Medulla oblongata (tissue), 1 donor: Measurements from ENCODE around the gene IFT88.

ENCODE experiments used
- DNase-seq: peaks from one replicate; pipeline ENCODE4 v3.0.0-alpha.2; 2015; ENCODE audit errors: extremely low spot score

The IFT88 gene

DNA sequence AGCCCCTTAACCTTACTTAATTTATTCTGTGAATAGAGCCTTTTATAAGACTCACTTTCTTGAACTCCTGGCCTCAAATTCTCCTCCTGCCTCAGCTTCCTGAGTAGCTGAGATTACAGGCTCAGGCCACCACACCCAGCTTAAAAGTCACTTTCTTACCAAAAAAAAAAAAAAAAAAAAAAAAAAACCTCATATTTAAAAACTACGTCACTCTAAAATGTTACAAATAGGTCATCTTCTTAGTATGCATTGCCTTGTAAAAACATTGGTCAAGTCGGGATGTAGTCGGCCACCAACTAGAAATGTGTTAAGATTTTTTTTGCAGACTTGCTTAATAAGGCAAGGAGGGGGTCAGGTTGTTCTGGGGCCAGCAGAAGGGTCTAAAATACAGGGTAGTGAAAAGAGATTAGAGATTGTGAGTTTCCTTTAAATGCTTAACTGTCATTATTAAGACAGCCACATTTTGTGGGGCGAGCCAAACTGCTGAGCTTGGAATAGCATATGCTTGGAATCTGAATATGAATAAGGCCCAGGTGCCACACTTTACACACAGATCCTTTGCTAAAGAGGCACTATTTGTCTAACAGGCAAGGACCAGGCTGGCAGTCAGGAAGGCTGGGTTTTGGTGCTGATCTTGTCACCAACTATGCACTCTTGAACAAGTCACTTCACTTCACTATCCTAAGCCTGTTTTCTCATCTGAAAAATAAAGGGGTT is 120.1 kb downstream of the IFT88 start:
- DNase-seq = no peak

DNA sequence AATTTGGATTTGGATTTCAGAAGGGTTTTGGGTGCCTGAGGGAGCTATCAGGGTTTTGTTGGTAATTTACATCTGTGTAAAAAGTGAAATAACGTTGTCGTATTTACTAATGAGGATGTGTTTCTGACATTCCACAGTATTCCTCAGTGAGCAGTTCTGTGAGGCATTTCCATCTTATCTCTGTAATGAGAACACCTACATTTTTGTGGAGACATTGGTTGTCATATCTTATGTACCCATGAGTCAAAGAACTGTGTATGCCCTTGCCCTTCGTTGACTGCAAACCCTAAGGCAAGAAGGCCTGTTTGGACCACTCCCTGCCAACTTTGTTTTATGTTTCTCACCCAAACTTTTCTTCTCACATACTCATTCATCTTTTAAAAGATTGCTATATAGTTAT is 122.3 kb downstream of the IFT88 start:
- no peak for DNase-seq

DNA sequence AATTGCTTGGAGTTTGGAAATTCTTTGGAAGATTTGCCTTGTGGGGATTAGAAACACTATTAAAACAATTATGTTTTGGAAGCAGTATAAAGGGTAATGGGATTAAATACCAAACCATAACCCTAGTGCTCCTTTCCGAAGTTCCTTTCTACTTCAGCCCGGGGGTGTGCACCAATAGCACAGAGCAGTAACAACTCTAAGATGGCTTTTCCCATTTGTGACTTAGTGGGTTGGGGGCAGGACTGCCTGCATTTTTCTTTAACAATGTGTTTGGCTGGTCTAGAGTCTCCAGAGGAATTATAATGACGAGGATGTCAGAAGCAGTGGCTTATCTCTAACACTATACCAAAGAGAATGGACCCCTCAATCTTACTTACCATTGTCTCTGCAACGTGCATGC is 124.7 kb downstream of the IFT88 start:
- DNase-seq = no peak

DNA sequence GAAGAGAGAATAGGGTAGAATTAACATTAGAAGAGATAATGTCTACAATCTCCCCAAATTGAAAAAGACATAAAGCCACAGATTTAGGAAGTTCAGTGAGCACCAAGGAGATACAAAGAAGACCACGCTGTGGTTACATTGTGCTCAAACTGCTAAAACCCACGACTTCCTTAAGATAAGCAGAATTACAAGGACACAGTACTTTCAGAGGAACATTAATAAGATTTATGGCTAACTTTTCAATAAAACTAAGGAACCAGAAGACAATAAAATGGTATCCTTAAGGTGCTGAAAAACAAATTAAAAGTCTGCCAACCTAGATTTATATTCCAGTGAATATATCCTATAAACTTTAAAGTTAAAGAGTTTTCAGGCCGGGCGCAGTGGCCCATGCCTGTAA is 129.1 kb downstream of the IFT88 start:
- no peak for DNase-seq

DNA sequence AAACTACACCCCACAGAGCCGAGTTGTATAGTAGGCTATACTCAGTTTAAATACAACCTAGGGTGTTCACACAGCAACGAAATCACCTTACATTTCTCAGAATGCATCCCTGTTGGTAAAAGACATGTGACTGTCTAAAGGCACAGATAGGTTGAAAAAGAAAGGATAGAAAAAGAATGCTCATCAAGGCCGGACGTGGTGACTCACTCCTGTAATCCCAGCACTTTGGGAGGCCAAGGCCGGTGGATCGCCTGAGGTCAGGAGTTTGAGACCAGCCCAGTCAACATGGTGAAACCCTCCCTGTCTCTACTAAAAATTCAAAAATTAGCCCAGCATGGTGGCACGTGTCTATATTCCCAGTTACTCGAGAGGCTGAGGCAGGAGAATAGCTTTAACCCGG is 132.8 kb downstream of the IFT88 start:
- DNase-seq = no peak

DNA sequence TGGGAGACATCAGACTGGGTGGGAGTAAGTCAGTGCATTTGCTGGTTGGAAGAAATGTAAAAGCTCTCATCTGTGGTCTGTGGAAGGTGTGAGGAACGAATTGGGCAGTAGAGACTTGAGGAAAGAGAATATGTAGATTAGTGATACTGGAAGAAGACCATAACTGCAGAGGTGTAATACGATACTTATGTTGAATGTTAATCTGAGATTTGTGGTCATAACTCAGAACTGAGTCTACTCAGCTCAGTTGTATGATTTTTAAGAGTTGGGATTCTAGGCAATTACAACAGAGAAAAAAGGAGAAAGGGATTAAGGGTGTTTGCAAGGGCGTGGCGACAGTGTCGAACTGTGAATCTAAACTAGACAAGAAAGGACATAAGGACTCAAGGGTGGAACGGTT is 133.3 kb downstream of the IFT88 start:
- DNase-seq = no peak

DNA sequence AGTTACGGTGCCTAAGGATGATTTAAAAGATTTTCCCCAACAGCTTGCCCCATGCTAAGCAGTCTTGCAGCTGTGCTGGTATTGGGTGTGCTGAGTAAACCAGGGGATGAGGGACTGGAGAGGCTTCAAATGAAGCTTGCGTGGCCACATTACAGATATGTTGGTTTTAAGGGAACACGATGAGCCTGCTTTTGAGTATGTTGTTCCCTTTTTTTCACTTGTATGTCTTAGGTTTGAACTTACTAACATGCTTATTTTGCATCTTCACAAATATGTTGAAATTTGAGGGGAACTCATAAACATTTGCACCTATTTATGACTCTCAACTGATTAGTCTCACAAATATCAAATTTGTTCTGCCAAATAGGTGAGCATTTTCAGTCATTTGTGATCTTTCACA is 134.5 kb downstream of the IFT88 start:
- DNase-seq = no peak

DNA sequence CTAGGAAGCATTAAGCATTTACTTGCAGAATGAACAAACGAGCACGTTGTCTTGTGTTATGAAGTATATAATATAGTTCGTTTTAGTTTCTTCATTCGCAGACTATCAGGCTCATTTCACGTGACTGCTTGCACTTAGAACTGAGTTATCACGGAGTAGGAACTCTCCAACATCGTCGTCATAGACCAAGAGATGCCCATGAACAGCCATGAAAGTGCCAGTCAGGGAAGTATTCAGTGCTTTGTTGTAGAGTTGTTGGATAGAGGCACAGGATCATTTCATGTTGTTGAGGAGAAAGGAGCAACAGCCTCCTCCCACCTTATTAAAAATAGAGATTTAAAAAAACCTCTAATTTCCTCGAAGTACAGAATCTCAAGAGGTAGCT is 135.6 kb downstream of the IFT88 start:
- DNase-seq = peak; percentile 59

DNA sequence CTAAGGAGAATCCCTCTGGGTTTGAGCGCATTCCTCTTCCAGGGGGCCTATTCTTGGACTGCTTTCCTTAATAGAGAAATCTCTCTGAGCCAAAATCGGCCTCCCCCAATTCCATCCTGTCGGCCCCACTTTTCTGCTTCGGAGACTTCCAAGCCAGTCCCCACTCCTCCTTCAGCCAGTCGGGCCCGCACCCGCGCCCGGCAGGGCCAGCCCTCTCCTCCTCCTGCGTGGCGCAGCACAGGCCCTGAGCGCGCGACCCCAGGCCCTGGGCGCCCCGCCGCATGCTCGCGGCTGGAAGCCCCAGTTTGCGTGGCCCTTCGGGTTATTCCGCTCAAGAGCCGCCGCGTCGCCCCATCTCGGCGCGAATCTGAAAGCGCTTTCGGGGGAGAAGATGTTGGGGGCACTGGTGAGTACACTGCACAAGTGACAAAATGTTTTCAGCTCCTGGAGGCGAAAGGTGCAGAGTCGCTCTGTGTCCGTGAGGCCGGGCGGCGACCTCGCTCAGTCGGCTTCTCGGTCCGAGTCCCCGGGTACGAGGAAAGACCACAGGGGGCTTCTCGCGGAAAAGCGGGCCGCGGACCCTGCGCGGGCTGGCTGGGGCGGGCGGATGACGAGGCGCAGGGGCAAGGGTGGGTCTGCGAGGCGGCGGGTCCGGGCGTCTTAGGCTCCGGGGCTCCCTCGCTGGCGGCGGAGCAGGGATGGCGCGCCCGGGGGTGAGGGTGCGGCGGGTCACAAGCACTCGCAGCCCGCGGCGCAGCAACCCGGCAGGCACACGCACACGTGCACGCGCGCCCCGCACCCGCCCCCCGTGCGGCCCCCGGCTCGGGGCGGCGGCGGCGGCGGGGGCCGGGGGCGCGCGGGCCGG is 136.2 kb downstream of the IFT88 start, which contains the start of gene IL17D:
TSS of gene IL17D (plus strand) at position 785 of the 865 bp plus-strand sequence. CDS start 303 bp downstream, outside the sequence.
- DNase-seq = peak; percentile 17

DNA sequence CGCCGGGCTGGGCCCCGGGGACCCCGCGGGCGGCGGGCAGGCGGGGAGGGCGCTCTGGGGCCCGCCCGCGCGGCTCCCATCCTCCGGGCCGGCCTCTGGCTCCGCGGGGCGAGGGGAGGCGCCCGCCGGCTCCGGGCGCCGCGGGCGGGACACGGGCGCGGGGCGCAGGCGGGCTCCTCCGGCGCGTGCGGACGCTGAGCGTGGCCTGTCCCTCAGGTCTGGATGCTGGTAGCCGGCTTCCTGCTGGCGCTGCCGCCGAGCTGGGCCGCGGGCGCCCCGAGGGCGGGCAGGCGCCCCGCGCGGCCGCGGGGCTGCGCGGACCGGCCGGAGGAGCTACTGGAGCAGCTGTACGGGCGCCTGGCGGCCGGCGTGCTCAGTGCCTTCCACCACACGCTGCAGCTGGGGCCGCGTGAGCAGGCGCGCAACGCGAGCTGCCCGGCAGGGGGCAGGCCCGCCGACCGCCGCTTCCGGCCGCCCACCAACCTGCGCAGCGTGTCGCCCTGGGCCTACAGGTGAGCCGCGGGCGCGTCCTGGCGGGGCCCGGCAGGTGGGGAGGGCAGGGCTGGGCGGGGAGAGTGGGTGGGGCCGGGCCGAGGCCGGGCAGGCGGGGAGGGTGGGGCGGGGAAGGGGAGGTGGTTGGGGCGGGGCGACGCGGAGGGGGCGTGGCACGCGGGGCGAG is 137.0 kb downstream of the IFT88 start:
- DNase-seq = peak; percentile 62

DNA sequence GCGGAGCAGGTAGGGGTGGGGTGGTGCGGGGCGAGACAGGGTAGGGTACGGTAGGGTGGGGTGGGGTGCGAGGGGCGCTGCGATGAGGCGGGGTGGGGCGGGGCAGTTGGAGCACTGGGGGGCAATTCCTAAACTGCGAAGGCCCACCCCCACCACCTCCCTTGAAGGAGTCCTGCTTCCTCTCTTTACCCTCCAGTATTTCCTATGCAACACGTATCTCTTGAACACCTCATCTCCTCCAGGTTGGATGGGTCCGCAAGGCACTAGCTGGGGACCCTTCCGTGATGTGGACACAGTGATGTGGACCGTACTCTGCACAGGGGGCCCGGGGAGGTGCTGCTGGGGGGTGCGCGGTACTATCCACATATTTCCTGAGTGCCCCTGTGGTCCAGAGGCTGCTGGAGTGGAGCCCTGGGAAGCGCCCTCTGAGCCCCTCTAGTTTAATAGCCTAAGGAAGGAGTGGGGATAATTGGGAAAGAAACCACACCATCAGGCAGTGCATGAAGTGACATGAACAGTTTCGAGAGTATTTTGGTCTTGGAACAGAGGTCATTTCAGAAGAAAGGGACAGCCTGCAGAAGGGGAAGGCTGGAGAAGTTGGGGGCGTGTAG is 137.6 kb downstream of the IFT88 start:
- no peak for DNase-seq

DNA sequence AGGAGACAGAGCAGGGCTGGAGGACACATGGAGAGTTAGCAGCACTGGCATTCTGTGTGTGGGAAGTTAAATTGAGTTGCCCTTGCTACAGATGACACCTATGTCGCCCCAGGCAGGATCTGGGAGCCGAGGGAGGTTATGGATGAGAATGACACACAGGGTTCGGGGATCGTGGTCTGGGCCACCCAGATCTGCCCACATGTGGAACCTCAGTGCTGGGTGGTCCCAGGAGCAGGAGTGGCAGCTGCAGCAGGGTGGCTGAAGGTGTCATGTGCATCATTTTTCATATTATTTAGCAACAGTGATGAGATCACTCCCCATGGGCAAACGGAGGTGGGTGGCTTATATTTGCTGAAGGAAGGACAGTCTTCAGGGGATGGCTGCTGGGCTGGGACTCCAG is 139.7 kb downstream of the IFT88 start:
- no peak for DNase-seq

DNA sequence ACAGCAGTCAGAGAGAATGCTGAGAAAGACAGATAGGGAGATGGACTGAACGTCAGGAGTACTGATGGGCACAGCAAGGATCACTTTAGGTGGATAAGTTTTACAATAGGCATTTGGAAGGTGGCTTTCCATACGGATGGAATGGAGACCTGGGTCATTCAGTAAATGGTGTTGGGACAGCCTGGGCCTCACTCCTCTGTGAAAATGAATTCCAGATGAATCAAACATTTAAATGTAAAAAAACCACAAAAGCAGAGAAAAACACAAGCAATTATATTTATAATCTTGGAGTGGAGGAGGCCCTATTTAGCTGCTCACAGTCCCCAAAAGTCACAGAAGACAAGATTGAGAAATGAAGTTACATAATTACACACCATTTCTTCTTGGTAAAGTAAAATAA is 141.3 kb downstream of the IFT88 start:
- DNase-seq = no peak

DNA sequence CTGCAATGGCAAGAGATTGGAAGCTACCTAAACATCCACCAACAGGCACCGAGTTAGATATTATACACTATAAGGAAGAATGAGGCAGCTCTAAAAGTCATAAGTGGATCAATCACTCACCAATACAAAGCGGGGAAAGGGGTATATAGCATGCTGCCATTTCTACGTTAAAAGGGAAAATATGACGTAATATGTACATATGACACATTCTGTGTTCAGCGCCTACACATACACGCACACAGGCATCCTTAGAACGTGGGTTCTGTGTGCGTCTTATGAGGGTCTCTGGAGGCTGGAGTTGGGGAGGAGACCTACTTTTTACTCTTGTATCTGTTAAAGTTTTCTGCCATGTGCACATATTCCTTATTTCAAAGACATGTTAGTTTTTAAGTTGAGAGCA is 142.4 kb downstream of the IFT88 start:
- DNase-seq = no peak

DNA sequence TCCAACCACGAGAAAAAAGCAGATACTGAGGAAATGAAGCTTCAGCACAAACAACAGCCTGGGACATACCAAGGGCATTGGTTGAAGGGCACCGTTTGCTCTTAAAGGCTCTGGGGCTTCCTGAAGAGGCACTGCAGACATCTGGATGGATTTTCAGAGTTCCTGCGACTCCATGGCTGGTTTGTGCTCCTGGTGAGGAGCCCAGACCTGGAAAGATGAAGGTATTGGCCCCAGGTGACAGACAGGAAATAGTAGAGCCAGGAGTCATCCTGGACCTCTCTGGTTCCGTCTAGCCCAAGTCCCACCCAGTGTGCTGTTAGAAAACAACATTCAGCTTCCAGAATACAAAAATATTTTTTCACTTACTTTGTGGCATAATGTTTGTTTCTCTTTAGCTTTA is 142.8 kb downstream of the IFT88 start:
- no peak for DNase-seq

DNA sequence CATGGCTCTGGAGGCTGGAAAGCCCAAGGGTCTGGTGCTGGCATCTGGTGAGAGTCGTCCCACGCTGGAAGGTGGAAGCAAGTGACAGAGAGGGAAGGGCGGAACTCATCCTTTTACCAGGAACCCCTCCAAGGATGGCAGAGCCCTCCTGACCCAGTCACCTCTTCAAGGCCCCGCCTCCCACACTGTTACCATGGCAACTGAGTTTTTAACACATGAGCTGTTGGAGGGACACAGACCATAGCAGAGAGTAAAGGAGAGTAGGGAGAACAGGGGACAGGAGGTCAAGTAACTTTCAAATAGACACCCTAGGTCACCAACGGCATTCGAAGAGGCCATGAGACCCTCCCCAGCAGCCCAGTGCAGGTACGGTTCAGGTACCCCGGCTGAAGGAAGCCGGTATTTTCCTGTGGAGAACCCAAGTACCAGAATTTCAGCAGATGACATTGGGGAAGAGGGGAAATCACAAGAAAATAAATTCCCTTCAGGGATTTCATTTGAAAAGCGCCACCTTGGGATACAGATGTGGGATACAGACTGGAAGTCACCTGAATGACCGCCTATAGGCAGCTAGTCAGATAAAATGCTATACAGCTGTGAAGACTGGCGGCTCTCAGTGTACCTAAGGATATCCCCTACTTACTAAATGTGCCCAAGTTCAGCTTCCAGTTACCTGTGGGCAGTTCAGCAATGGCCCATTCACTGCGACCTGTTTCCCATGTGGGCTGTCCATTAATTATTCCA is 144.5 kb downstream of the IFT88 start:
- DNase-seq = no peak

DNA sequence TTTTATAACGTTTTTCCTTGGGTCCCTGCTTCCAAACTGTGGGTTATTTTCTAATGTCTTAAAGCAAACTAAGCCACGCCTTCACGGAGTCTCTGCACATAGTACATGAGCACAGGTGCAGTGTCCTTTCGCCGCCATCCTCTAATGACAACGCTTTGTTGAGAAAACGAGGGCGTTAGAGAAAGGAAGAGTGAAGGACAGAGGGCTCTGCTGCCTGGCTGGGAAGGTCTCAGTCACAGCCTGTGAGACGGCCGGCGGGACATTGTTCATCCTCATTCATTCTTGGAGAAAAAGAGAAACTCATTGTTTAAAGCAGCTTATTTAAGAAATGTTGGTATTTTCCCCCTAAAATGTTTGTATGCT is 146.0 kb downstream of the IFT88 start:
- DNase-seq = peak; percentile 21

DNA sequence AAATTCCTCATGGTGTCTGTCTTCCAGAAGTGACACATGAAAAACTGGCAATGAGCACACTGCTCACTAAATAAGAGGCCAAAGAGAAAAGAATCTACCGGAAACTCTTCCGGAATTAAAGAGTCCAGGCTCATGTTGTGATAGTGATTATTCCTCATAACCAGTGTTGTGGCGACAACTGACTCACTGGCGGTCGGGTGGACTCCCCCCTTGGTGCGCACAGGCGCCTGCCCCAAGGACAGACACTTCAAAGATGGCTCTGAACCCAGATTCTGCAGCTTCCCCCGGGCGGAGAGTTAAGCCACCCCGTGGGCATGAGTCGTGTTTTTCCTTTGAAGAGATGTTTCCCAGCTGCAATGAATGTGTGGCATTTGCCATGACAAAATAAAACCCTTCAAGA is 146.8 kb downstream of the IFT88 start:
- peak; percentile 69 for DNase-seq

DNA sequence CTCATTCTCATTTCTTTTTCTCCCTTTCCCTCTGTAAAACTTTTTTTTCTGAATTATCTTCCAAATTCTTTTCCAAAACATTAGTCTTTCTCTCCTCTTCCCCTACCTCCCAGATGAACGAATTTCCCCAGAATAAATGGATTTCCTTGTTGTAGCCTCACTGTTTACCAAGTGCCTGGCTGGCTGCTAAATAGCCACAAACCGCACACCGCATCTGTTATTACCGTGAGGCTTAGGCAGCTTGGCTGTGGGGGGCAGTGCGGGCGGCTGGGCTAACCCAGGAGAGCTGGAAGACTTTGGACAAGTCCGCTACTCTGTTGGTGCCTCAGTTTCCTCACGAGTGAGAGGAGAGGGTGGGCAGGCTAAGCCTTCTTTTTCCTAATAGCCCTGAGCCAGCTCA is 147.2 kb downstream of the IFT88 start:
- peak; percentile 35 for DNase-seq

DNA sequence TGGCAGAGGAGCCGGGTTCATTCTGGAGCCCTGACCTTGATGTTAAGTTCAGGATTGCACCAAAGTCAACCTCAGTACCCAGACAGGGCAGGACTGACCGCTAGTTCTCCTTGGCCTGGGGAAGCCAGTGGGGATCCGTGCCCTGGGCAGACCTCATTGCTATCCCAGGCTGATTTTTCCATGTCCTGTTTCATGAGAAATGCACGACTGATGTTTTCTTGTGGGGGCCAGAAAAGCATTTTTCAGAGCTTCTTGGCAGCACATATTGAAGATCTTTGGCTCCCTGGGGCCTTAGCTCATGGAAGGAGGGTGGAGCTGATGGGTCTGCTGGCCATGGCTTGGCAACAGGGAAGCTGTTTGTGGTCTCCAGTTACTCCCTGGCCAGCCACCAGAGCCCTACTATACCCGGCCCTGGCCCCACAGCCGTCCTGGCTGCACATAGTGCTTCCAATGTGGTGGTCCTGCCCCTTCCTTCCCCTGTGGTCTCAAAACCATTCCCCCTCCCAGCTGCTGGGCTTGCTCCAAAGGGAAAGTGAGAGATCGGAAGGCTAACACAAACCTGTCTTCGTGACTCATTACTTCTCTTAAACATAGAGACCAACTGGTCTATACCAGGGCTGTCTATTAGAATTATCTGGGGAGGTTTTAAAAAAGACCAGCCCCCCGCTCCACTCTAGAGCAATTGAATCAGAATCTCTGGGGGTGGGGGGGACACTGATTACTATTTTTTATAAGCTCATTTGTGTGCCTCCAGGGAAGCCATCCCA is 147.8 kb downstream of the IFT88 start:
- DNase-seq = peak; percentile 32

DNA sequence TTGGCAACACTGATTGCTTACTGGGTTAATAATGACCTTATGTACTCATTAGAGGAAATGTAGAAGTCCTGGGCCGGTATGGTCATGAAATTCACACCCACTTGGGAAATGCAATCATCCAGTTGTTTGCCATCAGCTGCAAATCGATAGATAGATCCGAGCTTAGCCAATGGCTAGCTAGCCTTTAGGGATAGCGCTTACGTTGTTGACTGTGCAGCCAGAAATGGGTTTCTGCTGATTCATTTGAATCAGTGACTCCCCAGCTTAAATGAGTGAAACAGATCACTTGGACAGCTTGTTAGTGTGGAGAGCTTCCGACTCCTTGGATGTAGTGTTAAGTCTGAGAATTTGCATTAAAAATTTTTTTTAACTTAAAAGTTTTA is 148.4 kb downstream of the IFT88 start:
- no peak for DNase-seq
